OCI-LY1 (cell line): ENCODE measurements around the gene FMN2.

ENCODE experiments used
- H2AFZ ChIP-seq: fragments of 200-600 bp; sonication (generic), shearing (Covaris generic); 2 replicates; pipeline ENCODE4 v1.6.0; 2014; ENCODE audit warnings: antibody characterized with exemption, mild to moderate bottlenecking, low read length
- H3F3A ChIP-seq: fragments of 200-600 bp; sonication (generic), shearing (Covaris generic); 2 replicates; pipeline ENCODE4 v1.6.0; 2014; ENCODE audit warnings: mild to moderate bottlenecking, antibody characterized with exemption, low read length, moderate library complexity; ENCODE audit not compliant: insufficient read depth
- H3K27ac ChIP-seq: fragments of 200-600 bp; sonication (generic); 2 replicates; pipeline ENCODE4 v1.5.1; 2014; ENCODE audit warnings: low read length, mixed run types, mild to moderate bottlenecking, low read depth; ENCODE audit not compliant: poor library complexity, severe bottlenecking
- H3K27me3 ChIP-seq: fragments of 200-600 bp; sonication (generic); 2 replicates; pipeline ENCODE4 v1.6.0; 2014; ENCODE audit warnings: antibody characterized with exemption, mild to moderate bottlenecking, low read length, moderate library complexity; ENCODE audit not compliant: insufficient read depth
- H3K36me3 ChIP-seq: fragments of 200-600 bp; sonication (generic); 2 replicates; pipeline ENCODE4 v1.6.1; 2014; ENCODE audit warnings: mild to moderate bottlenecking, antibody characterized with exemption, low read length, moderate library complexity, mixed read lengths; ENCODE audit not compliant: insufficient read depth
- H3K4me1 ChIP-seq: fragments of 200-600 bp; sonication (generic); 2 replicates; pipeline ENCODE4 v1.5.1; 2014; ENCODE audit warnings: mild to moderate bottlenecking, low read length, moderate library complexity; ENCODE audit not compliant: insufficient read depth, severe bottlenecking
- H3K4me2 ChIP-seq: fragments of 200-600 bp; sonication (generic), shearing (Covaris generic); 2 replicates; pipeline ENCODE4 v1.6.1; 2014; ENCODE audit warnings: low read length
- H3K4me3 ChIP-seq: fragments of 200-600 bp; sonication (generic); 2 replicates; pipeline ENCODE4 v1.5.1; 2014; ENCODE audit warnings: low read length, low read depth, mild to moderate bottlenecking, mixed read lengths; ENCODE audit not compliant: poor library complexity, severe bottlenecking
- H3K79me2 ChIP-seq: fragments of 200-600 bp; shearing (Covaris generic); 2 replicates; pipeline ENCODE4 v1.6.1; 2016; ENCODE audit warnings: mixed run types, low read length, mixed read lengths; ENCODE audit not compliant: insufficient read depth
- H3K9ac ChIP-seq: fragments of 200-600 bp; sonication (generic), shearing (Covaris generic); 2 replicates; pipeline ENCODE4 v1.6.1; 2014; ENCODE audit warnings: mild to moderate bottlenecking, low read length, mixed read lengths
- H3K9me2 ChIP-seq: fragments of 200-600 bp; sonication (generic), shearing (Covaris generic); 2 replicates; pipeline ENCODE4 v1.6.1; 2014; ENCODE audit warnings: low read depth, mild to moderate bottlenecking, low read length, mixed read lengths
- H3K9me3 ChIP-seq: fragments of 200-600 bp; shearing (Covaris generic); 2 replicates; pipeline ENCODE4 v1.6.1; 2014; ENCODE audit warnings: low read length, mixed read lengths
- H4K20me1 ChIP-seq: fragments of 200-600 bp; sonication (generic), shearing (Covaris generic); 2 replicates; pipeline ENCODE4 v1.6.0; 2016; ENCODE audit warnings: mild to moderate bottlenecking, low read length; ENCODE audit not compliant: insufficient read depth
- CTCF ChIP-seq: fragments of 200-600 bp; sonication (generic), shearing (Covaris generic); IDR thresholded peaks from 2 replicates; pipeline ENCODE4 v1.5.1; 2017; ENCODE audit warnings: mild to moderate bottlenecking, antibody characterized with exemption, low read length, moderate library complexity, mixed read lengths
- EZH2 ChIP-seq: fragments of 200-600 bp; sonication (generic), shearing (Covaris generic); IDR thresholded peaks from 2 replicates; pipeline ENCODE4 v1.8.0; 2017; ENCODE audit warnings: borderline replicate concordance, mixed run types, mild to moderate bottlenecking, antibody characterized with exemption, low read length, moderate library complexity, mixed read lengths

The FMN2 gene

GRCh38 chr1:240362046-240362445, 270.4 kb downstream of the FMN2 start:
- Histone ChIP-seq H3K27me3 (no peaks in the 10 kb centered on the region), H3K79me2 (no peaks in the 10 kb centered on the region), H3F3A (no peaks in the 10 kb centered on the region), H3K36me3 (no peaks in the 10 kb centered on the region), H2AFZ (no peak overlapping the region), H3K4me2 (no peak overlapping the region), H3K9ac (no peak overlapping the region), H3K9me3 (no peaks in the 10 kb centered on the region), H3K9me2 (no peaks in the 10 kb centered on the region), H4K20me1 (no peaks in the 10 kb centered on the region), H3K4me3 (no peak overlapping the region), H3K27ac (no peak overlapping the region), H3K4me1 (no peaks in the 10 kb centered on the region)
- no peak for TF ChIP-seq CTCF
- no peak for TF ChIP-seq EZH2

GRCh38 chr1:240362826-240363225, 271.1 kb downstream of the FMN2 start:
- Histone ChIP-seq H3K27me3 (no peaks in the 10 kb centered on the region), H3K79me2 (no peaks in the 10 kb centered on the region)
- no peak for TF ChIP-seq CTCF

GRCh38 chr1:240363315-240363714, 271.6 kb downstream of the FMN2 start:
- Histone ChIP-seq H3K79me2 (no peaks in the 10 kb centered on the region), H3K27me3 (no peaks in the 10 kb centered on the region), H3F3A (no peaks in the 10 kb centered on the region), H3K4me2 (no peak overlapping the region), H2AFZ (no peak overlapping the region), H3K36me3 (no peaks in the 10 kb centered on the region), H3K9me3 (no peaks in the 10 kb centered on the region), H3K9ac (no peak overlapping the region), H3K4me1 (no peaks in the 10 kb centered on the region), H3K9me2 (no peaks in the 10 kb centered on the region), H3K4me3 (no peak overlapping the region), H3K27ac (no peak overlapping the region), H4K20me1 (no peaks in the 10 kb centered on the region)
- TF ChIP-seq EZH2, result no peak
- TF ChIP-seq CTCF, result no peak

More at GRCh38 chr1:240362826-240363225, 271.1 kb downstream of the FMN2 start:
- Histone ChIP-seq H3K4me1 (no peaks in the 10 kb centered on the region), H3K27ac (no peak overlapping the region), H3K9me2 (no peaks in the 10 kb centered on the region), H3K4me2 (no peak overlapping the region), H2AFZ (no peak overlapping the region), H3K9me3 (no peaks in the 10 kb centered on the region), H3F3A (no peaks in the 10 kb centered on the region), H3K36me3 (no peaks in the 10 kb centered on the region), H4K20me1 (no peaks in the 10 kb centered on the region), H3K9ac (no peak overlapping the region), H3K4me3 (no peak overlapping the region)
